Ascending aorta (tissue), 2 donors: ENCODE results near the gene MRPS34. TPM values are rescaled to one million over a fixed set of nuclear protein-coding genes. Genes with fewer than 3 reads are reported as not detected.

Source experiments
- DNase-seq, 2 donors: peaks; one replicate each; pipeline ENCODE4 v3.0.0-alpha.2; 2019; ENCODE audit warnings: low spot score in 2 of 2
- H3K27ac ChIP-seq, 2 donors: fragments of 200-600 bp; sonication (generic); one replicate each; pipeline ENCODE4 v1.5.1; 2016 to 2017; ENCODE audit warnings: mild to moderate bottlenecking in 1 of 2
- H3K27me3 ChIP-seq: fragments of 200-600 bp; sonication (generic); one replicate; pipeline ENCODE4 v1.5.1; 2017
- H3K36me3 ChIP-seq, 2 donors: fragments of 200-600 bp; sonication (generic); one replicate each; pipeline ENCODE4 v1.5.1; 2016
- H3K4me1 ChIP-seq, 2 donors: fragments of 200-600 bp; sonication (generic); one replicate each; pipeline ENCODE4 v1.5.1; 2016 to 2017; ENCODE audit warnings: mild to moderate bottlenecking in 1 of 2
- H3K4me3 ChIP-seq, 2 donors: fragments of 200-600 bp; sonication (generic); one replicate each; pipeline ENCODE4 v1.5.1; 2016 to 2017; ENCODE audit warnings: mild to moderate bottlenecking in 1 of 2
- H3K9me3 ChIP-seq, 2 donors: fragments of 200-600 bp; sonication (generic); one replicate each; pipeline ENCODE4 v1.5.1; 2016
- intact Hi-C: fragments of 100-400 bp; cut with DNase I; formaldehyde crosslinking; loops from one replicate; pipeline ENCODE4 v1.15.1; 2023
- total RNA-seq: library from RNA; depleted of rRNA; stranded (reverse); fragments of >200 nt; gene quantifications from one replicate; pipeline ENCODE4 v1.1.0, GENCODE V29; 2016
- TF ChIP-seq, protein P1 (sequence below), 3 experiments: fragments of 200-600 bp in 2 of 3; fragments of 450-650 bp in 1 of 3; sonication (generic) in 2 of 3; IDR thresholded peaks; one replicate each; pipeline ENCODE4 v1.5.1; 2016 to 2019; ENCODE audit warnings: antibody characterized with exemption in 3 of 3, mild to moderate bottlenecking in 1 of 3, moderate library complexity in 1 of 3

Gene MRPS34
- total RNA-seq, 1 donor from 2014 or later, result 170 TPM

DNA sequence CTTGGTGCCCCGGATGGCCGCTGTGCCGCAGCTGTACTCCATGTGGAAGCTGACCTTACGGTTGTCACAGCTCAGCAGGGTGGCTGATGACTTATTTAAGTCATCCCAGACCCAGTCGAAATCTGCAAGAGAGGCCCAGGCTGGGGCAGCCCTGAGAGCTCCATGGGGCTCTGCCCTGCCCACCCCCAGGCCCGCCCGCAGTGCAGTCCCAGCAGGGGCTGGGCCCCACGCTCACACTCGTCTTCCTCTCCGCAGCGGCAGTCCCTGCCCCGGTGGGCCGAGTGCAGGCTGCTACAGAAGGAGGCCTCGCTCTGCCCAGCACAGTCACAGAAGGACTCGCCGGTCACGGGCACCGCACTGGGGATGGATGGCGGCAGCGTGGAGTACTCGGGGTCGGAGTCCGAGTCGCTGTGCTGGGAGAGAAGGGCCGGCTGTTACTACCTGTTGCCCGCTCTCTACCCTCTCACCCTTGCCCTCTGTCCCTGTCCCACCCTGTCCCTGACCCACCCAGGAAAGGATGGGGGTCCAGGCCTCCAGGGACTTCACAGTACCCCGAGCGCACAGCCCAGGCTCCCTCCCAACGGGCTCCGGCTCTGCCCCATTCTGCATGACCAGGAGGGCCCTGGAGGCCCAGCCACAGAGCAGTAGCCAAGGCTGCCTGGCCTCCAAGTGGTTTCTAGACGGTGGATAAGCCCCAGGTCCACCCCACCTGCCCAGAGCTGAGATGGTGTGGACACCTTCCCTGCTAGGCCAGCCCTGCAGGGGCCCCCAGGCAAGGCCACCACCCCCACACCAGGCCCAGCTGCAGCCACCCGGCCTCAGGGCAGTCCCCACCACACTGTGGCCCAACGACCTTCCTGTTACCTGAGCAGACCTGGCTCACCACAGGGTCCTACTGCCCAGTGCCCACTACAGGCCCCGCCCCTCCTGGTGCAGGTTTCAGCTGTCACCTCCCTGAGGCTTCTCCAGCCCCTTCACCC, 5.6 kb upstream of the MRPS34 start:
- Histone ChIP-seq H3K27me3 (no peaks in the 10 kb centered on the region), H3K4me3 (no peak overlapping the region), H3K9me3 (no peaks in the 10 kb centered on the region), H3K27ac (no peak overlapping the region), H3K36me3 (peaks cover 45 to 52% of the 10 kb centered on the region in 2 donors), H3K4me1 (peaks cover 18 to 23% of the 10 kb centered on the region in 2 donors)
- no peak for DNase-seq
- intact Hi-C loops, result no loop called here
- TF ChIP-seq, protein P1, sequence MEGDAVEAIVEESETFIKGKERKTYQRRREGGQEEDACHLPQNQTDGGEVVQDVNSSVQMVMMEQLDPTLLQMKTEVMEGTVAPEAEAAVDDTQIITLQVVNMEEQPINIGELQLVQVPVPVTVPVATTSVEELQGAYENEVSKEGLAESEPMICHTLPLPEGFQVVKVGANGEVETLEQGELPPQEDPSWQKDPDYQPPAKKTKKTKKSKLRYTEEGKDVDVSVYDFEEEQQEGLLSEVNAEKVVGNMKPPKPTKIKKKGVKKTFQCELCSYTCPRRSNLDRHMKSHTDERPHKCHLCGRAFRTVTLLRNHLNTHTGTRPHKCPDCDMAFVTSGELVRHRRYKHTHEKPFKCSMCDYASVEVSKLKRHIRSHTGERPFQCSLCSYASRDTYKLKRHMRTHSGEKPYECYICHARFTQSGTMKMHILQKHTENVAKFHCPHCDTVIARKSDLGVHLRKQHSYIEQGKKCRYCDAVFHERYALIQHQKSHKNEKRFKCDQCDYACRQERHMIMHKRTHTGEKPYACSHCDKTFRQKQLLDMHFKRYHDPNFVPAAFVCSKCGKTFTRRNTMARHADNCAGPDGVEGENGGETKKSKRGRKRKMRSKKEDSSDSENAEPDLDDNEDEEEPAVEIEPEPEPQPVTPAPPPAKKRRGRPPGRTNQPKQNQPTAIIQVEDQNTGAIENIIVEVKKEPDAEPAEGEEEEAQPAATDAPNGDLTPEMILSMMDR (IDR thresholded peaks at IDR 0.05), result no peak

DNA sequence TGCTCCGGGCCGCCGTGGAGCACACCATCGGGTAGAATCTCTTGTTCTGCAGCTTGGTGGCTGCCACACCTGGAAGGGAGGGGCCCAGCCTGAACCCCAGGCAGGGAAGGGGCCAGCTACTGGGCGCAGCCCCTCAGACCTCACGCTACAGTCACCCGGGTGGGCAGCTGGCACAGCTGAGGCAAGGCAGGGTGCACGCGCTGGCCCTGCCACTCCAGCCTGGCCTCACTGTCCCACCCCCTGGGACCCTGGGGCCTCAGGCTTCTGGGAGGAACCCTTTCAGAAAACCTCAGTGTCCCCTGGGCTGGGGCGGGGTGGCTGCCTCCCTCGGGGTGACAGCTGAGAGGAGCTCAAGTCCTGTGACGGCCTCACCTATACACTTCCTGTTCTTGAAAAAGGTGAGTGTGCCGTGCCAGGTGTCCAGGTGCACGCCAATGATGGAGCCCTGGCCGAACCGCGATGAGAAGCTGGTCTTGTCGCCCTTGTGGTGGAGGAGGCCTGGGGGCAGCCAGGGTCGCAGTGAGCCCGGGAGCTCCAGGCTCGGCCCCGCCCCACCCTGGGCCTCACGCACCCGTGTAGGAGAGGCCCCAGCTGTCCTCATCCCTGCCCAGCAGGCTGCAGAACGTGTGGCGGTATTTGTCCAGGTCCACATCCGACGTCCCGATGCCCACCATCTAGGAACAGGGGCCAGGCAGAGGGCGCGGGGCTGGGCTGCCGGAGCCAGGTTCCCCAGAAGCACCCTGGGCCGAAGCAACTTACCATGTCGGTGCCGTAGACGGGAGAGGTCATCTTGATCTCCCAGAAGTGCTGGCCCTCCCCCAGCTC, 4.7 kb upstream of the MRPS34 start:
- no peaks in the 10 kb centered on the region for H3K27me3 ChIP-seq
- H3K4me3 ChIP-seq, result no peak overlapping the region
- H3K36me3 ChIP-seq, result peaks cover 45 to 52% of the 10 kb centered on the region in 2 donors
- intact Hi-C loops, result no loop called here
- H3K9me3 ChIP-seq, result no peaks in the 10 kb centered on the region
- H3K27ac ChIP-seq, result no peak overlapping the region
- TF ChIP-seq, protein P1 (IDR thresholded peaks at IDR 0.05), result no peak
- DNase-seq, result no peak
- peaks cover 18 to 23% of the 10 kb centered on the region in 2 donors for H3K4me1 ChIP-seq

DNA sequence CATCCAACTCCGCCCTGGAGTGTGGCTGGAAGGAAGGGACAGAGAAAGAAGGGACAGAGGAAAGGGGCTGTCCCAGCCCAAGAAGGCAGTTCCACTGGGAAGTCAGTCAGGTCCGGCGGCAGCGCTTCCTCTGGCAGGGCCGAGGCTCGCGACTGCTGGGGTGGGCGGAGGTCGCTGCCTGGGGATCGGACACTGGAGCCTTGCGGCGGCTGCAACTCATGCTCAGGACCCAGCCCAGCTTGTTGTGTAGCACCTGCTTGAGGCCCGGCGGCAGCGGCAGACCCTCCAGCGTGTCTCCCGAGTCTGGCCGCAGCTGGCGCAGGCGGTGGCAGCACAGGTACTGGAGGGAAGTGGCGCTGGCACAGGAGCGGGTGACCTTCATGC, 4.0 kb upstream of the MRPS34 start:
- Histone ChIP-seq H3K4me1 (peaks cover 22 to 29% of the 10 kb centered on the region in 2 donors), H3K27ac (no peak overlapping the region), H3K27me3 (no peaks in the 10 kb centered on the region), H3K4me3 (no peak overlapping the region), H3K36me3 (peaks cover 45 to 52% of the 10 kb centered on the region in 2 donors), H3K9me3 (no peaks in the 10 kb centered on the region)
- intact Hi-C loops, result no loop called here
- no peak for DNase-seq
- TF ChIP-seq, protein P1 (IDR thresholded peaks at IDR 0.05), result no peak

DNA sequence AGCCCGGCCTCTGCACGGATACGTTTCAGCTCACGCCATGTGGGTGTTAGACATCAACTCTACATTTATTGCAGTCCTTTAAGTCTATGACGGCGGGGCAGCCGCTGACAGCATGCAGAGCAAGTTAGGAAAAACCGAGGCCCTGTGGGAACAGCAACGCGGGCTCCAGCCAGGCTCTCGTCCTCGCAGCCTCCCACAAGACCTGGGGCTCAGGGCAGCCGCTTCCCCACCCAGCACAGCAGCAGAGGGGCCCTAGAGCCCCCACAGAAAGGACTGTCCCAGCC, 3.7 kb upstream of the MRPS34 start:
- TF ChIP-seq, protein P1 (IDR thresholded peaks at IDR 0.05), result no peak
- intact Hi-C loops, result no loop called here
- Histone ChIP-seq H3K4me3 (no peak overlapping the region), H3K36me3 (peaks cover 45 to 52% of the 10 kb centered on the region in 2 donors), H3K27ac (no peak overlapping the region), H3K27me3 (no peaks in the 10 kb centered on the region), H3K9me3 (no peaks in the 10 kb centered on the region), H3K4me1 (peaks cover 25 to 29% of the 10 kb centered on the region in 2 donors)
- no peak for DNase-seq

DNA sequence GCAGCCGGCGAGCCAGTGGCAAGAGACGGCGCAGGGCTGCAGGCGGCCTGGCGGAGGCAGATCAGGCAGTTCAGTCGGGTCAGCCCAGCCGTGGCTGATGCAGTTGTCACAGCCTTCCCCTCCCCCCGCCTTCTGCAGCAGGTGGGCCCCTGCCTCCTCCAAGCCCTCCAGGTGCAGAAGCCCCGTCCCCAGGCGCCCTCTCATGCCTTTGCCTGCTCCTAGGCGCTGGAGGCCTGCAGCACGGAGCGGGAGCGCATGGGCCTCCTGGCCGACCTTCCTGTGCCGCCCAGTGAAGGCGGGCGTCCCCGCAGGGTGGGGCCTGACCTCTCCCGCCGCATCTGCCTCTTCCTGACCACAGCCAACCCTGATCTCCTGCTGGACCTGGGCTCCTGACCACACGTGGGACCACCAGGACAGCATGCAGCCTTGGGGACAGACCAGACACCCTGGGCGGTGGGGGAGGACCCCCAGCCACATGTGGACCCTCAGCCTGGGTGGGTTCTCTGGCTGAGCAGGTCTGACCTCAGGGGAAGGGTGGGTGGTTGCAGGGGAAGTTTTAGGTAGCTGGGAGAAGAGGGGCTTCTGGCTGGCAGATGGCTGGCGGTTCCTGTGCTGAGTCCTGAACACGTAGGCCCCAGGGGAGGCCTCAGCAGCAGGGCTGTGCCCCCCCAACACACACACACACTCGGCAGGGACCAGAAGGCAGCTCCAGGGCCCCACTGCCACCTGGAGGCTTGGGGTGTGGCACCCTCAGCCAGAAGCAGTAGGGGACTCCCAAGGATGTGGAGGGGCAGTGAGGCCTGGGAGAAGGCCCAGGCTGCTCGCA, 3.1 kb upstream of the MRPS34 start:
- DNase-seq, result no peak
- TF ChIP-seq, protein P1 (IDR thresholded peaks at IDR 0.05), result no peak
- intact Hi-C loops, result no loop called here
- Histone ChIP-seq H3K27ac (no peak overlapping the region), H3K36me3 (peaks cover 43 to 52% of the 10 kb centered on the region in 2 donors), H3K9me3 (no peaks in the 10 kb centered on the region), H3K4me1 (peaks cover 19 to 23% of the 10 kb centered on the region in 2 donors), H3K4me3 (no peak overlapping the region), H3K27me3 (no peaks in the 10 kb centered on the region)
